ENCODE data around the gene IGHMBP2. TPM values are rescaled to one million over a fixed set of nuclear protein-coding genes. Genes with fewer than 3 reads are reported as not detected.

IGHMBP2 gene
- total RNA-seq, 1 experiment from 2014 or later, result 27.8 TPM

GRCh38 chr11:68936676-68937620 is 33.3 kb downstream of the IGHMBP2 start:
- no peak for TF ChIP-seq REST (IDR thresholded peaks at IDR 0.05; ENCODE audit: insufficient read depth in 1 of 2, low read depth in 2 of 2, low read length in 1 of 2)
- no peak for TF ChIP-seq SIN3A (IDR thresholded peaks at IDR 0.05; ENCODE audit: borderline replicate concordance, insufficient read depth, low read depth, low read length)
- TF ChIP-seq, protein P1, sequence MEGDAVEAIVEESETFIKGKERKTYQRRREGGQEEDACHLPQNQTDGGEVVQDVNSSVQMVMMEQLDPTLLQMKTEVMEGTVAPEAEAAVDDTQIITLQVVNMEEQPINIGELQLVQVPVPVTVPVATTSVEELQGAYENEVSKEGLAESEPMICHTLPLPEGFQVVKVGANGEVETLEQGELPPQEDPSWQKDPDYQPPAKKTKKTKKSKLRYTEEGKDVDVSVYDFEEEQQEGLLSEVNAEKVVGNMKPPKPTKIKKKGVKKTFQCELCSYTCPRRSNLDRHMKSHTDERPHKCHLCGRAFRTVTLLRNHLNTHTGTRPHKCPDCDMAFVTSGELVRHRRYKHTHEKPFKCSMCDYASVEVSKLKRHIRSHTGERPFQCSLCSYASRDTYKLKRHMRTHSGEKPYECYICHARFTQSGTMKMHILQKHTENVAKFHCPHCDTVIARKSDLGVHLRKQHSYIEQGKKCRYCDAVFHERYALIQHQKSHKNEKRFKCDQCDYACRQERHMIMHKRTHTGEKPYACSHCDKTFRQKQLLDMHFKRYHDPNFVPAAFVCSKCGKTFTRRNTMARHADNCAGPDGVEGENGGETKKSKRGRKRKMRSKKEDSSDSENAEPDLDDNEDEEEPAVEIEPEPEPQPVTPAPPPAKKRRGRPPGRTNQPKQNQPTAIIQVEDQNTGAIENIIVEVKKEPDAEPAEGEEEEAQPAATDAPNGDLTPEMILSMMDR (IDR thresholded peaks at IDR 0.05), result no peak
- TF ChIP-seq TCF7L2 (IDR thresholded peaks at IDR 0.05; ENCODE audit: low read depth, low read length), result no peak
- TF ChIP-seq POLR2AphosphoS5 (IDR thresholded peaks at IDR 0.05; ENCODE audit: low read depth, low read length), result no peak
- in situ Hi-C loops (cut with HindIII; ENCODE audit: low pct_unique_long_range_greater_than_20kb, low sequenced_read_pairs), result no loop called here
- DNase-seq (ENCODE audit: low read depth, low spot score), result no peak
- no peak for ATAC-seq
- intact Hi-C loops (cut with micrococcal nuclease; ENCODE audit: unreplicated experiment), result no loop called here
- BruUV-seq (replicated peaks), result no TSS peak
- ChIA-PET POLR2A (no interaction called here), CTCF (no interaction called here)
- Histone ChIP-seq H3K27ac (ENCODE audit: low read length) (no peak overlapping the region), H3K9me3 (ENCODE audit: control insufficient read depth, insufficient read depth, low read depth, low read length) (no peaks in the 10 kb centered on the region), H3K27me3 (ENCODE audit: control insufficient read depth, insufficient read depth, low read length) (no peaks in the 10 kb centered on the region), H3K4me1 (ENCODE audit: control insufficient read depth, insufficient read depth, low read length) (no peaks in the 10 kb centered on the region), H3K4me3 (ENCODE audit: low read depth in 2 of 2, low read length in 2 of 2) (no peak overlapping the region), H3K36me3 (ENCODE audit: control insufficient read depth, insufficient read depth, low read length) (no peaks in the 10 kb centered on the region; the same call in 1 of the 2 replicates)

DNA sequence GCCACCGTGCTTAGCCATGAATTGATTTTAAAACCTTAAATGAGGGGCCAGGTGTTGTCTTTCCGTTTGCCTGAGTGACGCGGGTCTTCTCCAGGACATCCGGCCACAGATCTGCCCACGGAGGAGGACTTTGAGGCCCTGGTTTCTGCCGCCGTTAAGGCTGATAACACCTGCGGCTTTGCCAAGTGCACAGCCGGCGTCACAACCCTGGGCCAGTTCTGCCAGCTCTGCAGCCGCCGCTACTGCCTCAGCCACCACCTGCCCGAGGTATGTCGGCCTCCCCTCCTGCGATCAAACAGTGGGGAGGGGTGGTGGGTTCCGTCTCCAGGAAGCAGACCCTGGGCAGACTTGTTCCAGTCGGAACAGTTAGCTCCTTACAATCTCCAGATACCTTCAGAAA is 34.4 kb downstream of the IGHMBP2 start:
- Histone ChIP-seq H3K27ac (ENCODE audit: low read length) (no peak overlapping the region), H3K27me3 (ENCODE audit: control insufficient read depth, insufficient read depth, low read length) (no peaks in the 10 kb centered on the region), H3K4me1 (ENCODE audit: control insufficient read depth, insufficient read depth, low read length) (no peaks in the 10 kb centered on the region), H3K4me3 (ENCODE audit: low read depth in 2 of 2, low read length in 2 of 2) (no peak overlapping the region), H3K36me3 (ENCODE audit: control insufficient read depth, insufficient read depth, low read length) (no peaks in the 10 kb centered on the region; the same call in 1 of the 2 replicates), H3K9me3 (ENCODE audit: control insufficient read depth, insufficient read depth, low read depth, low read length) (no peaks in the 10 kb centered on the region)
- DNase-seq (ENCODE audit: low read depth, low spot score), result no peak
- no TSS peak for BruUV-seq (replicated peaks)
- intact Hi-C loops (cut with micrococcal nuclease; ENCODE audit: unreplicated experiment), result no loop called here
- ChIA-PET CTCF (no interaction called here), POLR2A (no interaction called here)
- TF ChIP-seq TCF7L2 (IDR thresholded peaks at IDR 0.05; ENCODE audit: low read depth, low read length) (no peak), POLR2AphosphoS5 (IDR thresholded peaks at IDR 0.05; ENCODE audit: low read depth, low read length) (no peak), REST (IDR thresholded peaks at IDR 0.05; ENCODE audit: insufficient read depth in 1 of 2, low read depth in 2 of 2, low read length in 1 of 2) (no peak), SIN3A (IDR thresholded peaks at IDR 0.05; ENCODE audit: borderline replicate concordance, insufficient read depth, low read depth, low read length) (no peak)
- TF ChIP-seq, protein P1 (IDR thresholded peaks at IDR 0.05), result no peak
- in situ Hi-C loops (cut with HindIII; ENCODE audit: low pct_unique_long_range_greater_than_20kb, low sequenced_read_pairs), result no loop called here
- ATAC-seq, result no peak

All from Panc1 (cell line).